Fibroblast of skin of right biceps (primary cell): ENCODE measurements around the gene ERO1B.
"Not testable (repeated sequence)": the region's sequence is repeated elsewhere in the genome, so short reads cannot be mapped to it uniquely, and the experiment has no call there.

Experiments
- DNase-seq: peaks from one replicate; pipeline ENCODE4 v3.0.0-alpha.2; 2013

The ERO1B gene

GRCh38 chr1:236242568-236242967 is 39.2 kb downstream of the ERO1B start:
- DNase-seq: no peak

GRCh38 chr1:236240675-236241074 is 41.1 kb downstream of the ERO1B start:
- no peak for DNase-seq

- no peak for DNase-seq
These were observed 42.6 kb downstream of the ERO1B start for GRCh38 chr1:236239092-236239585.

GRCh38 chr1:236235116-236235515 is 46.6 kb downstream of the ERO1B start:
- DNase-seq: no peak

- DNase-seq: no peak
These were observed 53.3 kb downstream of the ERO1B start for GRCh38 chr1:236228411-236228810.

- no peak for DNase-seq
These were observed 59.1 kb downstream of the ERO1B start for GRCh38 chr1:236222632-236223031.

GRCh38 chr1:236220473-236220872 is 61.3 kb downstream of the ERO1B start:
- no peak for DNase-seq

GRCh38 chr1:236214761-236215160 is 67.0 kb downstream of the ERO1B start:
- no peak for DNase-seq

- DNase-seq: no peak
These were observed 68.2 kb downstream of the ERO1B start for GRCh38 chr1:236213534-236213933.

GRCh38 chr1:236211815-236212214 is 69.9 kb downstream of the ERO1B start:
- DNase-seq: no peak

GRCh38 chr1:236209713-236210112 is 72.0 kb downstream of the ERO1B start:
- DNase-seq: no peak

- DNase-seq: no peak
These were observed 72.6 kb downstream of the ERO1B start for GRCh38 chr1:236209185-236209584.

GRCh38 chr1:236207569-236207968 is 74.2 kb downstream of the ERO1B start:
- DNase-seq: no peak

- DNase-seq: no peak
These were observed 74.6 kb downstream of the ERO1B start for GRCh38 chr1:236207121-236207520.

GRCh38 chr1:236206548-236206947 is 75.2 kb downstream of the ERO1B start:
- no peak for DNase-seq

GRCh38 chr1:236204656-236205055 is 77.1 kb downstream of the ERO1B start:
- peak; percentile 12 for DNase-seq

- DNase-seq: peak; percentile 20
These were observed 77.7 kb downstream of the ERO1B start for GRCh38 chr1:236204039-236204438.

GRCh38 chr1:236201786-236202185 is 80.0 kb downstream of the ERO1B start:
- DNase-seq: no peak

- no peak for DNase-seq
These were observed 80.8 kb downstream of the ERO1B start for GRCh38 chr1:236200925-236201324.

- DNase-seq: no peak
These were observed 88.6 kb downstream of the ERO1B start for GRCh38 chr1:236193184-236193583.

- DNase-seq: not testable (repeated sequence)
These were observed 93.7 kb downstream of the ERO1B start for GRCh38 chr1:236188084-236188483.

GRCh38 chr1:236186471-236186870 is 95.3 kb downstream of the ERO1B start:
- not testable (repeated sequence) for DNase-seq

GRCh38 chr1:236185687-236186086 is 96.1 kb downstream of the ERO1B start:
- DNase-seq: no peak

- peak; percentile 43 for DNase-seq
These were observed 100.7 kb downstream of the ERO1B start for GRCh38 chr1:236181059-236181458.

GRCh38 chr1:236179634-236180033 is 102.1 kb downstream of the ERO1B start:
- DNase-seq: no peak
